HG03521 (cell line): ENCODE results near the gene COBLL1.
A peak's percentile ranks its signal among the peaks of the same experiment; 100 is the strongest.

Experiments used
- ATAC-seq: cut with Tn5 transposase; IDR thresholded peaks from one replicate; pipeline ENCODE4 v1.9.1; 2021; ENCODE audit warnings: mild to moderate bottlenecking, moderate library complexity; ENCODE audit not compliant: unreplicated experiment

COBLL1 gene

DNA sequence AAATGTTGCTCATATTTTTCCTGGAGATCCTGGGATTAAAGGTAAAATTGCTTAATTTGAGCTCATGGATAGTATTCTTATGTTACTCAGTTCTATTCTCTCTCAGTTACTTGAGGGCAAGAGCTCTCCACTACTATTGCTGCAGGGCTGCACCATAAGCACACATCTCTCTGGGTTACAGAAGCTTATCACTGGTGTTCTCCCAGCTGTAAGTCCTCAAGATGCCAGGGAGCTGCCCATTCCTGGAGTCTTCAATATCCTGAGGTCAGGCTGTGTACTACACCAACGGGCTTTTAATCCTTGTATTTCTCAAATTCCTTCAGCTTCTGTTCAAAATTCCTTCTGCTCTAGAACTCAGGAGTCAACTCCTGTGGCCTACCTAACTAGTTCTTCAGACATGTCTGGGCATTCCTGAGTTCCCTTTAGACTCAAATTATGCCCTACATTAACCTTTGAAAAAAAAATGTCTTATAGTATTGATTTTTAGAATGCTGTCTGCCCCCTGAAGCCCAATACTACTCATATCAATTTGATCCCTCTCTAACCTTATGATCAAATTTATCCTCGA lies 17.7 kb upstream of the COBLL1 start:
- ATAC-seq: no peak

GRCh38 chr2:164852086-164852485 lies 10.5 kb upstream of the COBLL1 start:
- no peak for ATAC-seq

DNA sequence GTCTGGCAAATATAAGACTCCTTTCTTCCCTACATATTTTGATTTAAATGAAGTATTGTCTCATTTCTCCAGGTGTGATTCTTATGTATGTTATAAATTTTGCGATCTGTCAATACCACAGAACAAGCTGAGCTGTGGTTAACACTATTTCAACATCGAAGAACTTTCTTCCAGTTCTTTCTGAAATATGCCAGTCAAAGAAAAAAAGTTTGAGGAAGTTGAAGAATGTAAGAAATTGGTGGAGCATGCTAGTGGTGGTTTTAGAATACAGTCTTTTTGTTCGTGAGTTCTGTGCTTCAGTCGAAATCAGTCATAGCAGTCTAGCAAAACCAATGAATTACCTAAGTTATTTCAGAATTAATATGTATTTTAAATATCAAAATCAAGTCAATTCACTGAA lies 8.6 kb upstream of the COBLL1 start:
- ATAC-seq: no peak

- ATAC-seq: no peak
Observed at GRCh38 chr2:164849506-164849905, 7.9 kb upstream of the COBLL1 start.

GRCh38 chr2:164847981-164848741 lies 6.5 kb upstream of the COBLL1 start:
- ATAC-seq: no peak

- no peak for ATAC-seq
Observed at GRCh38 chr2:164847291-164847690, 5.7 kb upstream of the COBLL1 start.

GRCh38 chr2:164846276-164846675 lies 4.7 kb upstream of the COBLL1 start:
- ATAC-seq: no peak

- ATAC-seq: no peak
Observed at GRCh38 chr2:164843346-164843911, 1.8 kb upstream of the COBLL1 start.

GRCh38 chr2:164842624-164842966 lies 972 bp upstream of the COBLL1 start:
- ATAC-seq: no peak

DNA sequence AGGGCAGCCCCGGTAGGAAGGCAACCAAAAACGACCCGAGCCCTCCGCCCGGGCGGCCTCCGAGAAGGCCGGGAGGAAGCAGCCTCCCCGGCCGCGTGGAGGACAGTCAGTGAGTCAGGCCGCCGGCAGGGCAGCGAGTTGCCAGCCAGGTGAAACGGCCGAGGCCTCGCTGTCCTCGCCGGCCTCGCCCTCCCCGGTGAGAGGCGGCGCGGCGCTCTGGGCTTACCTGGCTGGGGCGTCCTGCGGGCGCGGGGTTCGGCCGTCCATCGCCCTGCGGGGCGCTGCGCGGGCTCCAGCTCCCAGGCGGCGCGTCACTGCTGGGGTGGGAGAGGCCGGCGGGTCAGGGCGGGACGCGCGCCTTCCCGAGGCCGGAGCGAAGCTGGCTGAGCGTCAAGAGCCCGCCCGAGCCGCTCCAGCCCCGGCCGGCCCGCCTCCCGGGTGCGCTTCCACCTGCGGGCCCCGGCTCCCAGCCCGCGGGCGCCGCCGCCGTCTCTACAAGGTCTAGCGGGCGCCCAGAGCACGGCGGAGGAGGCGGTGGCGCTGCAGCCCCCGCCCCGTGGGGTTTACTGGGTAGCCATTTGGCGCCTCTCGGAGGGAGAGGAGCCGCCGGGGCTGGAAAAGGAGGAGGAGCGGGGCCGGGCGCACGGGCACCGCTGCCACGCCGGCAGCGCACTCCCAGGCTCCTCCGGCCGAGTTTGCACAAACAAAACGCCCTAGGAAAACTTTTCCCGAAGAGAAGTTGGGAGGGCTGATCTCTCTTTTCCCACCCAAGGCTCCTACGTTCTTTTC lies 499 bp downstream of the COBLL1 start:
- peak; percentile 64 for ATAC-seq

DNA sequence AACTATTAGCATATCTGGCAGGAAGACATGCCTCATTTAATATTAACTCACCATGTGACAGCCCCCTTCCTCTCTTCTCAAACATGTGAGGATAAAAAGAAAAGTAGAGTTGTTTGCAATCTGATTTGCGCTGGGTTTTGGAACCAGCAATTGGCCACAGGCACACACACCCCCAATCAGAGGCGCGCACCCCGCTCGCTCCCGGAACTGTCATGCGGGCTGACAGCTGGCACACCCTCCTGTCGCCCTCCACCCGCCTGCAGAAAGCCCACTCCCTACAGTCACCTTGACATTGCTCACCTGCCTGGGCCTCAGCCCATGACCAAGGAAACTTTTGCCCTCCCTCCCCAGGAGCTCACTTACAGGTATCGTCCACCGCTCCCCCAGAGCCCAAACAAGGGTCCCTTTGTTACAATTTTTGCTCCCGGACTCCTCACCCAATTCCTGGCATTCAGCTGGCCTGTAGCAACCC lies 1.1 kb downstream of the COBLL1 start:
- no peak for ATAC-seq

GRCh38 chr2:164839914-164840457 lies 1.6 kb downstream of the COBLL1 start:
- no peak for ATAC-seq

DNA sequence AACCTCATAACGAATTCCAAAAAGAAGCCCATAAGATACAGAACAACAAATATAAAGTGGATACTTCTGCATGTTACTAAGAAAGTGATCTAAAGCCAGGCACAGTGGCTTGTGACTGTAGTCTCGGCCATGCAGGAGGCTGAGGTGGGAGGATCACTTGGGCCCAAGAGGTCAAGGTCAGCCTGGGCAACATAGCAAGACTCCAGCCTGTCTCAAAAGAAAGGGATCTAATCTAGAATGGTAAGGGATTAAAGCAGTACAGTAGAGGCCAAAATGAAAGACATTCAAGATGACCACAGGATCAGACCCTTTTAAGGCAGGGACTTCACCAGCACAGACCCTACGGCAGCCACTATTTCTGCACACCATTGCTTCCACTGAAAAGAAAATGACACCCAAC lies 3.8 kb downstream of the COBLL1 start:
- no peak for ATAC-seq

GRCh38 chr2:164836907-164837306 lies 4.7 kb downstream of the COBLL1 start:
- ATAC-seq: no peak

- ATAC-seq: no peak
Observed at GRCh38 chr2:164835302-164835701, 6.3 kb downstream of the COBLL1 start.

GRCh38 chr2:164831887-164832286 lies 9.7 kb downstream of the COBLL1 start:
- ATAC-seq: no peak

DNA sequence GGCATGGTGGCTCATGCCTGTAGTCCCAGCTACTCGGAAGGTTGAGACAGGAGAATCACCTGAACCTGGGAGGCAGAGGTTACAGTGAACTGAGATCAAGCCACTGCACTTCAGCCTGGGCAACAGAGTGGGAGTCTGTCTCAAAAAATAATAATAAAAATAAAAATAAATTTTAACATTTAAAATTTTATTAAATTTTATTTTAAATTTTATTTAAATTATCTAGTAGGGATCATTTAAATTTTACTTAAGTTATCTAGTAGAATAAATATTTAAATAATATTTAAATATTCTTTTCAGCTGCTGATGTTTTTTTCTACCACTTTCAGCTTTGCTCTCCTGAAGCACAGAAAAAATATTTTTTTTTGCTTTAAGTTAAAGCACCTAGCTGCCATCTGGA lies 10.4 kb downstream of the COBLL1 start:
- ATAC-seq: no peak

- no peak for ATAC-seq
Observed at GRCh38 chr2:164826293-164827243, 15.1 kb downstream of the COBLL1 start.

GRCh38 chr2:164824872-164825271 lies 16.8 kb downstream of the COBLL1 start:
- no peak for ATAC-seq

DNA sequence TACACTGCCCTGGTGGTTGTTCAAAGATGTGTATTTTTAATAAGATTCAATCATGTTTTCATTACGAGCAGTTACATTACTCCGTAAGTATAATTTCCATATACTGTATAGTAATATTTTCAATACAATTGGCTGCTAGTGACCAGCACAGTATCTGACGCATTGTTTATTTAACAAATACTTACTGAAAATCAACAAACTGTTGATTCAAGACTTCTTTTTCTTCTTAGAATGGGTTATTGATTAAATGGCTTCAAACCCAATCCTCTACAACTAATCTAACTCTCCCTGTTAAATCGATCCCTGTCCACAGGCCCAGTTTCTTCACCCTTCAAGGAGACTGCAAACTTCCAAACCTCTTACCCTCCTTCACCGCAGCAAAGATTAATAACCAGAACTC lies 18.5 kb downstream of the COBLL1 start:
- ATAC-seq: no peak
